ENCODE results near the gene UBE2E1. TPM values are rescaled to one million over a fixed set of nuclear protein-coding genes. Genes with fewer than 3 reads are reported as not detected.
"Not testable (repeated sequence)": the region's sequence is repeated elsewhere in the genome, so short reads cannot be mapped to it uniquely, and the experiment has no call there.

UBE2E1 gene
- total and polyA plus RNA-seq, 2 donors: 89.1 to 95.2 TPM

DNA sequence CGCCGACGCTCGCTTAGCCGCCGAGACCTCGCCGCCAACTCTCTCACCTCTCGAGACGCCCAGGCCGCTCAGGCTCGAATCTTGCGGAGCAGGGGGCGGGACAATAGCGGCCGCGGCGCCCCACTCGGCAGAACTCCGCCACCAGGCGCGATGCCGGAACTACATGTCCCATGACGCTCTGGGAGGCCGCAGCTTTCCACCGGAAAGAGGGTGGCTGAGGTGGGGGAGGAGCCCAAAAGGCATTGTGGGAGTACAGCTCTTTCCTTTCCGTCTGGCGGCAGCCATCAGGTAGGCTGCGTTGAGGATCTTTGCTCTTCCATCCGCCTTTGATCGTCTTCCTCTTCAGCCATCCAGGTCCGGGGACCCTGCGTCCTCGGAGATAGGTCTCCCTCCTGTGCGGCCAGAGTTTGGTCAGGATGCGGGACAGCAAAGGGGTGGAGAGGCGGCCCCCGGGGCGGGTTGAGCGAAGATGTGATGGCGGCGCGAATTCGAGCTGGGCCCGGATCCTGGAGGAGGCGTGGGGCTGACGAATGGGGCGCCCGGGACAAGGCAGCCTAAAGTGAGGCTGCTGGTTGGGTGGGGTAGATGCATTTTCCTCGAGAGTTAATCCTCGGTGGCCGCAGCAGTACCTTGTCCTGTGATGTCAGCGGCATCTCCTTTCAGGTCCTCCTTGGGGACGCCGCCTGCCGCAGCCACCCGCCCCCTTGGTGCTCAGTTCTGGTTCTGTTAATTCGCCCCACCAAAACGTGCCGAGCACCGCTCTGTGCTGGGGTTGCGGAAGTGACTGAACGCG is 111.3 kb downstream of the UBE2E1 start, which contains the start of the genes NKIRAS1 and RPL15:
TSS of gene NKIRAS1 (minus strand) at position 105 of the 793 bp plus-strand sequence. CDS start 6,086 bp downstream, outside the sequence.
TSS of gene RPL15 (plus strand) at position 247 of the 793 bp plus-strand sequence. CDS start 728 bp downstream, outside the sequence.
- under 1% methylated on average over 64 of the region's 64 CpGs for WGBS
- H3K9me3 ChIP-seq (ENCODE audit: control insufficient read depth in 2 of 2, insufficient read depth in 1 of 2, low read length in 1 of 2): peaks cover 0 to 3% of the 10 kb centered on the region in 2 donors
- H3K4me1 ChIP-seq (ENCODE audit: control insufficient read depth in 2 of 2, insufficient read depth in 2 of 2, low read length in 2 of 2): peaks cover 4 to 17% of the 10 kb centered on the region in 2 donors
- peak within 1 kb of the TSS; percentile 98 to 99 for H3K27ac ChIP-seq (ENCODE audit: low read depth in 1 of 2, low read length in 1 of 2)
- H3K27me3 ChIP-seq (ENCODE audit: control insufficient read depth in 2 of 2, insufficient read depth in 1 of 2, low read length in 1 of 2): peaks cover 18 to 20% of the 10 kb centered on the region in 2 donors
- peak within 1 kb of the TSS; percentile 85 to 98 for H3K4me3 ChIP-seq (ENCODE audit: low read length in 2 of 2)
- peaks cover 24 to 34% of the 10 kb centered on the region in 2 donors for H3K36me3 ChIP-seq (ENCODE audit: control insufficient read depth in 2 of 2, insufficient read depth in 2 of 2, low read length in 1 of 2)
- DNase-seq (ENCODE audit: low read depth in 6 of 9, low spot score in 9 of 9): peak; percentile 93 to 98 (median 95)

DNA sequence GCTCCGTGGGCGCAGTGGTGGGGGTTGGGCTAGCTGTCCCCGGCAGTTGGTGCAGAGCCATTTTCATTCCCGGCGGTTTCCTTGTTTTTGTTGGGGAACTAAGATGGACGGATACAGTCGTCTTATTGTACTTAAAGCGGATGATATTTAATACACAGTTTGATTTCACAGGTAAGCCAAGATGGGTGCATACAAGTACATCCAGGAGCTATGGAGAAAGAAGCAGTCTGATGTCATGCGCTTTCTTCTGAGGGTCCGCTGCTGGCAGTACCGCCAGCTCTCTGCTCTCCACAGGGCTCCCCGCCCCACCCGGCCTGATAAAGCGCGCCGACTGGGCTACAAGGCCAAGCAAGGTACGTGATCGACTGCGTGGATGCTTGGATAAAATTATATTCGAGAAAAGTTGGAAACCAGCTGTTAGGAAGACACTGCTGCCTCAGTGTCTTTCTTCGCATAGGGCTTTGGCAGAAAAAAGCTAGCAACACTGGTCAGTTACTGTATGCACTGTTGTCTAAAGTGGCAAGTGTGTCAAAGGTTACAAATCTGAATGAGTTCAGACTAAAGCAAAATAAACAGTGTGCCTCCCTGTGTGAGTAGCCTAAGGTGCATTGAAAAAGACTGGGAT is 112.0 kb downstream of the UBE2E1 start:
- Histone ChIP-seq H3K27ac (ENCODE audit: low read depth in 1 of 2, low read length in 1 of 2) (peak overlapping the region; percentile 98 to 99), H3K4me3 (ENCODE audit: low read length in 2 of 2) (peak overlapping the region; percentile 85 to 98), H3K27me3 (ENCODE audit: control insufficient read depth in 2 of 2, insufficient read depth in 1 of 2, low read length in 1 of 2) (peaks cover 18 to 20% of the 10 kb centered on the region in 2 donors), H3K4me1 (ENCODE audit: control insufficient read depth in 2 of 2, insufficient read depth in 2 of 2, low read length in 2 of 2) (peaks cover 4 to 17% of the 10 kb centered on the region in 2 donors), H3K36me3 (ENCODE audit: control insufficient read depth in 2 of 2, insufficient read depth in 2 of 2, low read length in 1 of 2) (peaks cover 24 to 34% of the 10 kb centered on the region in 2 donors)
- H3K9me3 ChIP-seq (ENCODE audit: control insufficient read depth in 2 of 2, insufficient read depth in 1 of 2, low read length in 1 of 2): not testable (repeated sequence)
- peak in 4 of 9 donors; percentile 42 to 86 (median 74) for DNase-seq (ENCODE audit: low read depth in 6 of 9, low spot score in 9 of 9)
- 1% methylated on average over 20 of the region's 21 CpGs for WGBS

DNA sequence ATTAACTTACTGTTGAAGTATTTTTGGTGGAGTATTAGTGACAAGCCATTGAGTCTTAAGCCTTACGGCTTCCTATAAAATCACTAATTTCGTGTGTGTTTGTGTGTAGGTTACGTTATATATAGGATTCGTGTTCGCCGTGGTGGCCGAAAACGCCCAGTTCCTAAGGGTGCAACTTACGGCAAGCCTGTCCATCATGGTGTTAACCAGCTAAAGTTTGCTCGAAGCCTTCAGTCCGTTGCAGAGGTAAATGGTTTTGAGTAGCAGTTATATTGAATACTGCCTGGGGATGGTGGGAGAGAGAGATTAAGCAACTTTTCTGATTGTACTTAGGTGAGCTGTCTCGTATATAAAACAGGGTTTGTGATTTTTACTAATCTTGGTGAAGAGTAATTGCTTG is 112.6 kb downstream of the UBE2E1 start:
- H3K9me3 ChIP-seq (ENCODE audit: control insufficient read depth in 2 of 2, insufficient read depth in 1 of 2, low read length in 1 of 2); DNase-seq (ENCODE audit: low read depth in 6 of 9, low spot score in 9 of 9): not testable (repeated sequence)
- H3K36me3 ChIP-seq (ENCODE audit: control insufficient read depth in 2 of 2, insufficient read depth in 2 of 2, low read length in 1 of 2): peaks cover 24 to 34% of the 10 kb centered on the region in 2 donors
- peak overlapping the region; percentile 85 to 98 for H3K4me3 ChIP-seq (ENCODE audit: low read length in 2 of 2)
- 51% methylated on average over 12 of the region's 12 CpGs for WGBS
- H3K27me3 ChIP-seq (ENCODE audit: control insufficient read depth in 2 of 2, insufficient read depth in 1 of 2, low read length in 1 of 2): peaks cover 18 to 20% of the 10 kb centered on the region in 2 donors
- H3K27ac ChIP-seq (ENCODE audit: low read depth in 1 of 2, low read length in 1 of 2): peak overlapping the region in 1 of 2 donors; percentile 98
- H3K4me1 ChIP-seq (ENCODE audit: control insufficient read depth in 2 of 2, insufficient read depth in 2 of 2, low read length in 2 of 2): peaks cover 4 to 17% of the 10 kb centered on the region in 2 donors

DNA sequence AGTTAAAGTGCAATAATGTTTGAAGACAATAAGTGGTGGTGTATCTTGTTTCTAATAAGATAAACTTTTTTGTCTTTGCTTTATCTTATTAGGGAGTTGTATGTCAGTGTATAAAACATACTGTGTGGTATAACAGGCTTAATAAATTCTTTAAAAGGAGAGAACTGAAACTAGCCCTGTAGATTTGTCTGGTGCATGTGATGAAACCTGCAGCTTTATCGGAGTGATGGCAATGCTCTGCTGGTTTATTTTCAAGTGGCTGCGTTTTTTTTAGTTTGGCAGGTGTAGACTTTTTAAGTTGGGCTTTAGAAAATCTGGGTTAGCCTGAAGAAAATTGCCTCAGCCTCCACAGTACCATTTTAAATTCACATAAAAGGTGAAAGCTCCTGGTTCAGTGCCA is 113.9 kb downstream of the UBE2E1 start:
- H3K27me3 ChIP-seq (ENCODE audit: control insufficient read depth in 2 of 2, insufficient read depth in 1 of 2, low read length in 1 of 2): peaks cover 17 to 18% of the 10 kb centered on the region in 2 donors
- WGBS: 93% methylated on average over 2 of the region's 2 CpGs
- peaks cover 24 to 34% of the 10 kb centered on the region in 2 donors for H3K36me3 ChIP-seq (ENCODE audit: control insufficient read depth in 2 of 2, insufficient read depth in 2 of 2, low read length in 1 of 2)
- H3K9me3 ChIP-seq (ENCODE audit: control insufficient read depth in 2 of 2, insufficient read depth in 1 of 2, low read length in 1 of 2): peaks cover 0 to 3% of the 10 kb centered on the region in 2 donors
- no peak for DNase-seq (ENCODE audit: low read depth in 6 of 9, low spot score in 9 of 9)
- H3K4me3 ChIP-seq (ENCODE audit: low read length in 2 of 2): no peak overlapping the region
- H3K4me1 ChIP-seq (ENCODE audit: control insufficient read depth in 2 of 2, insufficient read depth in 2 of 2, low read length in 2 of 2): peaks cover 4 to 17% of the 10 kb centered on the region in 2 donors
- H3K27ac ChIP-seq (ENCODE audit: low read depth in 1 of 2, low read length in 1 of 2): no peak overlapping the region

DNA sequence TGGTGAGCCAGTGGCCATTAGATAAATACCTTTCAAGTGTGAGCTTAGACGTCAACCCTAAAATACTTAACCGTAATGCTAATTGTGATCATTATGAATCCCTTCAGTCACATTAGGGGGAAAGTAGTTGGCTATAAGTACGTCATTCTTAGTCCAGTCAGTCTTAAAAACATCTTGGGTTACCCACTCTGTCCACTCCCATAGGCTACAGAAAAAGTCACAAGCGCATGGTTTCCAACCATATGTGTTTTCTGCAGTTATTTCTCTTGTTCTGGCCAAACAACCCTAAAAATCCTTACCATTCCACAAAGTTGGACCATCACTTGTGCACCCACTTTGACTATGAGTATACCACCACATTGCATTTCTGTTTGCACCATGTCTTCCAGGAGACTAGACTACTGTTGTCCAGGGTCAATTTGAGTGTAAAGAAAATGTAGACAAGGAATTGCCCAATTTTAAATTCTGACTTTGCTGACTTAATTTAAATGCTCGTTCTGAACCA is 114.4 kb downstream of the UBE2E1 start:
- peaks cover 4 to 17% of the 10 kb centered on the region in 2 donors for H3K4me1 ChIP-seq (ENCODE audit: control insufficient read depth in 2 of 2, insufficient read depth in 2 of 2, low read length in 2 of 2)
- no peak overlapping the region for H3K27ac ChIP-seq (ENCODE audit: low read depth in 1 of 2, low read length in 1 of 2)
- peaks cover 24 to 34% of the 10 kb centered on the region in 2 donors for H3K36me3 ChIP-seq (ENCODE audit: control insufficient read depth in 2 of 2, insufficient read depth in 2 of 2, low read length in 1 of 2)
- H3K27me3 ChIP-seq (ENCODE audit: control insufficient read depth in 2 of 2, insufficient read depth in 1 of 2, low read length in 1 of 2): peaks cover 12 to 16% of the 10 kb centered on the region in 2 donors
- WGBS: 97% methylated on average over 5 of the region's 5 CpGs
- no peak for DNase-seq (ENCODE audit: low read depth in 6 of 9, low spot score in 9 of 9)
- H3K9me3 ChIP-seq (ENCODE audit: control insufficient read depth in 2 of 2, insufficient read depth in 1 of 2, low read length in 1 of 2): peaks cover 0 to 3% of the 10 kb centered on the region in 2 donors
- H3K4me3 ChIP-seq (ENCODE audit: low read length in 2 of 2): no peak overlapping the region

DNA sequence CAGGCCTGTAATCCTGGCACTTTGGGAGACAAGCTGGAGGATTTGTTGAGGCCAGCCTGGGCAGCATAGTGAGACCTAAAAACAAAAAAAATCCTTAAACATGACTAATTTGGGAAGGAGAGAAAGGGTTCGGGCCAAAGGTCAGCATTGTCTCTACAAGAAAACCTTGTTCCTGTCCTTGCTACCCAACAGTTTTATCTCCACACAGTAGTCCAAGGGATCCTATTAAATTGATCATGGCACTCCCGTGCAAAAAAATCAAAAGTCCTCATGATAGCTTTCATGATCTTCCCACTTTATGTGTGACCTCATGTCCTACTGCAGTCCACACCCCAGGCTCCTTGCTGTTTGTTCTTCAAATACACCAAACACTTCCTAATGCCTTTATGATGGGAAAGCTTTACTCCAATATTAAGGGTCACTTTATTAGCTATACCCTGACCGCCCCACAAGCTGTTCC is 115.3 kb downstream of the UBE2E1 start:
- WGBS: 97% methylated on average over 3 of the region's 3 CpGs
- peaks cover 24 to 34% of the 10 kb centered on the region in 2 donors for H3K36me3 ChIP-seq (ENCODE audit: control insufficient read depth in 2 of 2, insufficient read depth in 2 of 2, low read length in 1 of 2)
- H3K27me3 ChIP-seq (ENCODE audit: control insufficient read depth in 2 of 2, insufficient read depth in 1 of 2, low read length in 1 of 2): peaks cover 5 to 7% of the 10 kb centered on the region in 2 donors
- no peak for DNase-seq (ENCODE audit: low read depth in 6 of 9, low spot score in 9 of 9)
- no peak overlapping the region for H3K4me3 ChIP-seq (ENCODE audit: low read length in 2 of 2)
- peaks cover 4 to 11% of the 10 kb centered on the region in 2 donors for H3K4me1 ChIP-seq (ENCODE audit: control insufficient read depth in 2 of 2, insufficient read depth in 2 of 2, low read length in 2 of 2)
- no peak overlapping the region for H3K27ac ChIP-seq (ENCODE audit: low read depth in 1 of 2, low read length in 1 of 2)
- H3K9me3 ChIP-seq (ENCODE audit: control insufficient read depth in 2 of 2, insufficient read depth in 1 of 2, low read length in 1 of 2): peaks cover 0 to 3% of the 10 kb centered on the region in 2 donors

DNA sequence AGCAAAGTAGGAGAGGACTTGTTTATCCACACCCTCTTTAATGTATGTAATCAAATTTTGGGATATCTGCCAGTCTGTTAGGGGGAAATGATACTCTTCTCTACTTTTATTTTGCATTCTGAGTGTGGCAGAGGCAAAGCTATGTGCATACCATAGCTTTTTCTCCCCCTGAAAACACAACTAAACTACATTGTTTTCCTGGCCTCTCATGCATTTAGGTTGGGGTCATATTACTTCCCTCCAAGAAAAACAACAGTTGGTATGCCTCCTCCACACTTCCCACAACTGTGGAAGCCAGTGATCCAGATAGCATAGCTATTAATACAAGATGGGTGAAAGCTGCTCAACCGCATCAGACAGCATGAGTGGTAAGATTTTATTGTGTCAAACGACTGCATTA is 118.0 kb downstream of the UBE2E1 start:
- 96% methylated on average over 2 of the region's 2 CpGs for WGBS
- Histone ChIP-seq H3K36me3 (ENCODE audit: control insufficient read depth in 2 of 2, insufficient read depth in 2 of 2, low read length in 1 of 2) (peaks cover 20 to 25% of the 10 kb centered on the region in 2 donors), H3K4me3 (ENCODE audit: low read length in 2 of 2) (no peak overlapping the region), H3K9me3 (ENCODE audit: control insufficient read depth in 2 of 2, insufficient read depth in 1 of 2, low read length in 1 of 2) (no peaks in the 10 kb centered on the region), H3K27ac (ENCODE audit: low read depth in 1 of 2, low read length in 1 of 2) (no peak overlapping the region), H3K27me3 (ENCODE audit: control insufficient read depth in 2 of 2, insufficient read depth in 1 of 2, low read length in 1 of 2) (no peaks in the 10 kb centered on the region), H3K4me1 (ENCODE audit: control insufficient read depth in 2 of 2, insufficient read depth in 2 of 2, low read length in 2 of 2) (peaks cover 0 to 6% of the 10 kb centered on the region in 2 donors)
- DNase-seq (ENCODE audit: low read depth in 6 of 9, low spot score in 9 of 9): no peak

DNA sequence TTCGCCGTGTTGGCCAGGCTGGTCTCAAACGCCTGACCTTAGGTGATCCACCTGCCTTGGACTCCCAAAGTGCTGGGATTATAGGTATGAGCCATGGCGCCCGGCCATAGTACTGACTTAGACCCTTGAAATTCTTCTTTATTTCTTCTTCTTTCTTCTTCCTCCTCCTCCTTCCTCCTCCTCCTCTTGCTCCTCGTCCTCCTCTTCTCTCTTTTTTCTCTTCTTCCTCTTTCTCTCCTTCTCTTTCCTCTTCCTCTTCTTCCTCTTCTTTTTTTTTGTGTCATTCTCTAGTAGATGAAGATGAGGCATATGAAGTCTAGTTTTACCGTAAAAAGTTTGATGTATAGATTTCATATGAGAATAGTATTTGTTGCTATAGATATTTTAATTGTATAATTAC is 120.5 kb downstream of the UBE2E1 start:
- H3K27me3 ChIP-seq (ENCODE audit: control insufficient read depth in 2 of 2, insufficient read depth in 1 of 2, low read length in 1 of 2): no peaks in the 10 kb centered on the region
- no peak overlapping the region for H3K4me3 ChIP-seq (ENCODE audit: low read length in 2 of 2)
- no peak overlapping the region for H3K27ac ChIP-seq (ENCODE audit: low read depth in 1 of 2, low read length in 1 of 2)
- peaks cover 0 to 4% of the 10 kb centered on the region in 2 donors for H3K4me1 ChIP-seq (ENCODE audit: control insufficient read depth in 2 of 2, insufficient read depth in 2 of 2, low read length in 2 of 2)
- peaks cover 5 to 6% of the 10 kb centered on the region in 2 donors for H3K36me3 ChIP-seq (ENCODE audit: control insufficient read depth in 2 of 2, insufficient read depth in 2 of 2, low read length in 1 of 2)
- WGBS: 95% methylated on average over 7 of the region's 7 CpGs
- no peaks in the 10 kb centered on the region for H3K9me3 ChIP-seq (ENCODE audit: control insufficient read depth in 2 of 2, insufficient read depth in 1 of 2, low read length in 1 of 2)
- no peak for DNase-seq (ENCODE audit: low read depth in 6 of 9, low spot score in 9 of 9)

Data from thymus (tissue), 11 donors.